Measurements from ENCODE around the gene CNN1. TPM values are rescaled to one million over a fixed set of nuclear protein-coding genes. Genes with fewer than 3 reads are reported as not detected.
"Not testable (repeated sequence)": the region's sequence is repeated elsewhere in the genome, so short reads cannot be mapped to it uniquely, and the experiment has no call there.

The CNN1 gene
- total RNA-seq, 4 donors from 2014 or later = 19.9 to 31.6 (median 24.2) TPM

DNA sequence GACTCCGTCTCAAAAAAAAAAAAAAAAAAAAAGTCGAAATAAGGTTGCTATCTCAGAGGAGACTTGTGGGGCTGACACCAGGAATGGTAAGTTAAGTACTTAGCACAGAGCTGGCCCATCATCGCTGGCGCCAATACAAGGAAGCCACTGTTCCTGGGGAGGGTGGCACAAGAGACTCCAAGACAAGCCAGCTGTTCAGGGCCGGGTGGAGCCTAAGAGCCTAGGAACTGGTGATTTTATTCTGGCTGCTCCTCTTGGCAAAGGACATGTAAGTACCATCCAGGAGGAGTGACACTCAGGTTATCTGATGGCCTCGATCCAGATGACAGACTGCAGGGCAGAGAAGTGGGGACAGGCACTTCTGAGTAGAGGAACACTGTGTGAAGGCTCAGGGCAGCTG is 16.6 kb downstream of the CNN1 start:
- Histone ChIP-seq H3K36me3 (peaks cover 39% of the 10 kb centered on the region), H3K4me3 (no peak overlapping the region), H3K27me3 (no peaks in the 10 kb centered on the region), H3K4me1 (peaks cover 25% of the 10 kb centered on the region), H3K27ac (no peak overlapping the region), H3K9me3 (no peaks in the 10 kb centered on the region)
- 85% methylated on average over 6 of the region's 6 CpGs for WGBS
- no peak for DNase-seq (ENCODE audit: low spot score in 2 of 2)
- no peak for TF ChIP-seq POLR2A (IDR thresholded peaks at IDR 0.05)
- no peak for TF ChIP-seq POLR2AphosphoS5 (IDR thresholded peaks at IDR 0.05)

DNA sequence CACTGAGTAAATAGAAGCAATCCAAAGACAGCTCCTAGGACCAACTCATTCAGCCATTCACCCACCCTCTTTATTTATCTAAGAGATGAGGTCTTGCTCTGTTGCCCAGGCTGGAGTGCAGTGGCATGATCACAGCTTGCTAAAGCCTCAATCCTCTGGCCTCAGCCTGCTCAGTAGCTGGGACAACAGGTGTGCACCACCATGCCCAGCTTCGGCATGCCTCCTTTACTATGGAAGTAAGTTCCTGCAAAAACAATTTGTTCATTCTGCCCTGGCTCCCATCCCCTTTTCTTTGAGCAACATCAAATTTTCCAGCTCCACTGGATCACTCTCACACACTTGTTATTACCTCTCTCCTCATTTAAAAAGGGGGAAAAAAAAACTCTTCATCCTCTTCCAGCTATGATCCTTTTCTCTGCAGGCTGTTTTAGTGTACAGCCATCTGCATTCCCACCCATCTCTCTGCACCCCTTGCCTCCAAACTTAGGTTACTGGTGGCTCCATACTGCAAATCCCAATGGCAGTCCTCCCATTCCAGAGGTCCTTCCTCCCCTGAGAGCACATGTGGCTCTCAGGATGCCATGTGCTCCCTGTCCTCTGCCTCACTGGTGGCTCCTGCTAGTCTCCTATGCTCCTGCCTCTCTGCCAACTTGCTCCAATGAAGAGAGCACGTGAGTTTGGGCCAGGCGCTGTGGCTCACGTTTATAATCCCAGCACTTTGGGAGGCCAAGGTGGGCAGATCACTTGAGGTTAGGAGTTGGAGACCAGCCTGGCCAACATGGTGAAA is 18.2 kb downstream of the CNN1 start:
- peaks cover 37% of the 10 kb centered on the region for H3K36me3 ChIP-seq
- DNase-seq (ENCODE audit: low spot score in 2 of 2) = no peak
- H3K27ac ChIP-seq = no peak overlapping the region
- no peaks in the 10 kb centered on the region for H3K9me3 ChIP-seq
- no peaks in the 10 kb centered on the region for H3K27me3 ChIP-seq
- WGBS = 81% methylated on average over 4 of the region's 4 CpGs
- H3K4me3 ChIP-seq = no peak overlapping the region
- peaks cover 28% of the 10 kb centered on the region for H3K4me1 ChIP-seq
- no peak for TF ChIP-seq POLR2AphosphoS5 (IDR thresholded peaks at IDR 0.05)
- TF ChIP-seq EP300 (IDR thresholded peaks at IDR 0.05) = no peak
- no peak for TF ChIP-seq POLR2A (IDR thresholded peaks at IDR 0.05)
- TF ChIP-seq, protein P1, sequence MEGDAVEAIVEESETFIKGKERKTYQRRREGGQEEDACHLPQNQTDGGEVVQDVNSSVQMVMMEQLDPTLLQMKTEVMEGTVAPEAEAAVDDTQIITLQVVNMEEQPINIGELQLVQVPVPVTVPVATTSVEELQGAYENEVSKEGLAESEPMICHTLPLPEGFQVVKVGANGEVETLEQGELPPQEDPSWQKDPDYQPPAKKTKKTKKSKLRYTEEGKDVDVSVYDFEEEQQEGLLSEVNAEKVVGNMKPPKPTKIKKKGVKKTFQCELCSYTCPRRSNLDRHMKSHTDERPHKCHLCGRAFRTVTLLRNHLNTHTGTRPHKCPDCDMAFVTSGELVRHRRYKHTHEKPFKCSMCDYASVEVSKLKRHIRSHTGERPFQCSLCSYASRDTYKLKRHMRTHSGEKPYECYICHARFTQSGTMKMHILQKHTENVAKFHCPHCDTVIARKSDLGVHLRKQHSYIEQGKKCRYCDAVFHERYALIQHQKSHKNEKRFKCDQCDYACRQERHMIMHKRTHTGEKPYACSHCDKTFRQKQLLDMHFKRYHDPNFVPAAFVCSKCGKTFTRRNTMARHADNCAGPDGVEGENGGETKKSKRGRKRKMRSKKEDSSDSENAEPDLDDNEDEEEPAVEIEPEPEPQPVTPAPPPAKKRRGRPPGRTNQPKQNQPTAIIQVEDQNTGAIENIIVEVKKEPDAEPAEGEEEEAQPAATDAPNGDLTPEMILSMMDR (IDR thresholded peaks at IDR 0.05) = no peak

DNA sequence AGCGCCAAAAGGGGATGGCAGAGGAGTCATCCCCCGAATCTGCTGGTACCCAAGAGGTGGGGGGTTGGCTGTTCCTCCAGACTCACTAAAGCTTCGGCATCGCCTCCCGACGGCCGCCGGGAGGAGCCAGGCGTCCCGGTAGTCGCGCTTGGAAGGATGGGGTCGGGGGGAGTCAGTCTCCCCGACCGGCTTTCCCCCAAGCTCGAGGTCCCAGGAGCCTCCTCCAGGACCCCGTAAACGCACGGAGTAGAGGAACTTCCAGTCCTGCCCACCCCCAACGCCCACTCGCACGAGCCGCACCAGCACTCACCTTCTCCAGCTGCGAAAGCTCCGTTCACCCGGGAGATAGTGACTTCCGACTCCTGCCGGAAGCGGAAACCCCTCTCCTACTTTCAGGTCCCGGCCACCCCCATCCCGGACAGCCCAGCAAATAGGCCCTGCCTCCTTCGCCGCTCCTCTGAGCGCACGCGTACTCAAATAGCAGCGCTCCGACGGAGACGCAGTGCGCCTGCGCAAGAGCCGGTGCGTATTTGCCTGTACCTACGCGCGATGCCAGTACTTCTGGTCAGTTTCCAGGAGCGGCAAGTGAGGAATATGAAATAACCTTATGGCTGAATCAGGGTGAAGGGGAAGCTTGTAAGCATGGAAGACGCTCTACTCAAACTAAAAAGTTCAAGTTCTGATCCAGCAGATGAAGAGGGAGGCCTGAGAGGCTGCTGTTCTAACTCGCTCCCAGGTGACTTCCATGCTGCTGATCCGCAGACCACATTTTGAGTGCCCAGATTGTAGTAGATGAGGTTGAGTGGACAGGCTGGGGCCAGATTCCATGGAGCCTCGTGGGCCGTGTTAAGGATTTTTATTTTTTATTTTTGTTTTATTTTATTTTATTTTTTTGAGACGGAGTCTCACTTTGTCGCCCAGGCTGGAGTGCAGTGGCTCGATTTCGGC is 20.5 kb downstream of the CNN1 start, which contains the start of gene ELOF1:
TSS of gene ELOF1 (minus strand) at position 350 of the 948 bp plus-strand sequence. CDS start 4,883 bp downstream, outside the sequence.
- Histone ChIP-seq H3K36me3 (peaks cover 14% of the 10 kb centered on the region), H3K27ac (peak within 1 kb of the TSS; percentile 55), H3K4me3 (peak within 1 kb of the TSS; percentile 83), H3K27me3 (no peaks in the 10 kb centered on the region), H3K9me3 (no peaks in the 10 kb centered on the region), H3K4me1 (peaks cover 28% of the 10 kb centered on the region)
- DNase-seq (ENCODE audit: low spot score in 2 of 2) = peak; percentile 98
- 3% methylated on average over 40 of the region's 57 CpGs for WGBS
- TF ChIP-seq POLR2AphosphoS5 (IDR thresholded peaks at IDR 0.05) (peak in 1 of 3 donors; percentile 61), POLR2A (IDR thresholded peaks at IDR 0.05) (peak in 1 of 2 donors; percentile 28), EP300 (IDR thresholded peaks at IDR 0.05) (no peak)
- TF ChIP-seq, protein P1 (IDR thresholded peaks at IDR 0.05) = peak in 1 of 2 donors; percentile 15

DNA sequence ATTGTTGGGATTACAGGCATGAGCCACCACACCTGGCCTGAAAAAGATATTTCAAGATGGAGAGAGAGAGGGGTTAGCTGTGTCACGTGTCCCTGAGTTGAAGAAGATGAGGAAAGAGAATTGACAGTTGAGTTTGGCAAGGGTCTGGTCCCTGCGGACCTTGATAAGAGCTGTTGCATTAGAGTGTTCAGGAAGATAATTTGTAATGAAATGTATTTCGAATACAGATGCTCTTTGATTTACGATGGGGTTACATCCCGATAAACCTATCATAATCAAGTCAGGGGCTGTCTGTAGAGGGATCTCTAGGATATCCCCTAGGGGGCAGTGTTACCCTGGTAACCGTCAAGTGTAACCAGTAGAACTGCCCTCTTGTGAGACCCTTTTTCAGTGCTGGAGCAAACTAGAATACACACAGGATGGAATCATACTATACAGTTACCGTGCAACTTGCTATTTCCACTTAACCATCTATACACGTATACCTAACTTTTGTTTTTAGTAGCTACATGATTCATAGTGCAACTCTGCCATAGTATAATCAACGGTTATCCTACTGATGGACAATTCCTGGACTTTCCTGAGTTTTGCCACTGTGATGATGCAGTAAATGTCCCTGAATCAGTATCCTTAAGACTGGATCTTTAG is 21.9 kb downstream of the CNN1 start:
- no peak for DNase-seq (ENCODE audit: low spot score in 2 of 2)
- no peak for TF ChIP-seq POLR2AphosphoS5 (IDR thresholded peaks at IDR 0.05)
- TF ChIP-seq, protein P1 (IDR thresholded peaks at IDR 0.05) = peak; percentile 28 to 46
- TF ChIP-seq POLR2A (IDR thresholded peaks at IDR 0.05) = no peak
- no peak for TF ChIP-seq EP300 (IDR thresholded peaks at IDR 0.05)
- Histone ChIP-seq H3K4me1 (peaks cover 28% of the 10 kb centered on the region), H3K27ac (no peak overlapping the region), H3K27me3 (no peaks in the 10 kb centered on the region), H3K36me3 (peaks cover 6% of the 10 kb centered on the region), H3K4me3 (peak overlapping the region; percentile 83), H3K9me3 (no peaks in the 10 kb centered on the region)
- WGBS = 16% methylated on average over 9 of the region's 9 CpGs

DNA sequence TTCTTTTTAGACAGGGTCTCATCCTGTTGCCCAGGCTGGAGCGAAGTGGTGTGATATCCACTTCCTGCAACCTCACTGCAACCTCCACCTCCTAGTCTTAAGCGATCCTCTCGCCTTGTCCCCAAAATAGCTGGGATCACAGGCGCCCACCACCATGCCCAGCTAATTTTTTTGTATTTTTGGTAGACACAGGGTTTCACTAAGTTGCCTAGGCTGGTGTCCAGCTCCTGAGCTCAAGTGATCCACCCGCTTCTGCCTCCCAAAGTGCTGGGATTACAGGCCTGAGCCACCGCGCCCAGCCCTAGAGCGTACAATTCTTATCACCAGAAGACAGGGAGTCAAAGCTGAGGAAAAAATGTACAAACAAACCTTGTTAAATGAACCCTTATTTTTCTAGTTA is 24.9 kb downstream of the CNN1 start:
- H3K9me3 ChIP-seq = no peaks in the 10 kb centered on the region
- no peaks in the 10 kb centered on the region for H3K27me3 ChIP-seq
- no peak for DNase-seq (ENCODE audit: low spot score in 2 of 2)
- no peak overlapping the region for H3K4me3 ChIP-seq
- H3K4me1 ChIP-seq = peaks cover 13% of the 10 kb centered on the region
- no peaks in the 10 kb centered on the region for H3K36me3 ChIP-seq
- 86% methylated on average over 8 of the region's 8 CpGs for WGBS
- H3K27ac ChIP-seq = no peak overlapping the region
- TF ChIP-seq, protein P1 (IDR thresholded peaks at IDR 0.05) = no peak
- TF ChIP-seq POLR2AphosphoS5 (IDR thresholded peaks at IDR 0.05) (no peak), EP300 (IDR thresholded peaks at IDR 0.05) (no peak), POLR2A (IDR thresholded peaks at IDR 0.05) (no peak)

DNA sequence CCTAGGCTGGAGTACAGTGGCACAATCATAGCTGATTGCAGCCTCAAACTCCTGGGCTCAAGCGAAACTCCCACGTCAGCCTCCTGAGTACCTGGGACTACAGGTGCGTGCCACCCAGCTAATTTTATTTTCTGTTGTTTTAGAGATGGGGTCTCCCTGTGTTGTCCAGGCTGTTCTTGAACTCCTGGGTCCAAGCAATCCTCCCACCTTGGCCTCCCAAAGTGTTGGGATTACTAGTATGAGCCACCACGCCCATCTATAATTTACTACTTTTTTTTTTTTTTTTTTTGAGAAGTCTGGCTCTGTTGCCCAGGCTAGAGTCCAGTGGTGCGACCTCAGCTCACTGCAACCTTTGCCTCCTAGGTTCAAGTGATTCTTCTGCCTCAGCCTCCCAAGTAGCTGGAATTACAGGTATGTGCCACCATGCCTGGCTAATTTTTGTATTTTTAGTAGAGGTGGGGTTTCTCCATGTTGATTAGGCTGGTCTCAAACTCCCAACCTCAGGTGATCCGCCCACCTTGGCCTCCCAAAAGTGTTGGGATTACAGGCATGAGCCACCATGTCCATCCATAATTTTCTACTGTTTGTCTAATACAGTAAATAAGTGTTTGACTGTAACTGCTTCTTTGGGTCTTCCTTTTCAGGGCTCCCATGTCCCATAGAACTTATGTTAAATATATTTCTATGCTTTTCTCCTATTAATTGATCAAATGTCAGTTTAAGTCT is 25.6 kb downstream of the CNN1 start:
- H3K4me1 ChIP-seq = peaks cover 11% of the 10 kb centered on the region
- not testable (repeated sequence) for H3K27ac ChIP-seq; H3K36me3 ChIP-seq; DNase-seq (ENCODE audit: low spot score in 2 of 2); H3K4me3 ChIP-seq; H3K27me3 ChIP-seq; H3K9me3 ChIP-seq
- 81% methylated on average over 6 of the region's 6 CpGs for WGBS

DNA sequence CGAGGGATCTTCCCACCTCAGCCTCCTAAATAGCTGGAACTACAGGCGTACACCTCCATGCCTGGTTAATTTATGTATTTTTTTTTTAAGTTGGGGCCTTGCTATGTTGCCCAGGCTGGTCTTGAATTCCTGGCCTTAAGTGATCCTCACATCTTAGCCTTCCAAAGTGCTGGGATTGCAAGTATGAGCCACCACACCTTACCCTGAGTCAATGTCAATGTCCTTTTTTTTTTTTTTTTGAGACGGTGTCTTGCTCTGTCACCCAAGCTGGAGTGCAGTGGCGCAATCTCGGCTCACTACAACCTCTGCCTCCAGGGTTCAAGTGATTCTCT is 27.0 kb downstream of the CNN1 start:
- not testable (repeated sequence) for H3K27me3 ChIP-seq; H3K9me3 ChIP-seq; DNase-seq (ENCODE audit: low spot score in 2 of 2); H3K4me3 ChIP-seq; H3K27ac ChIP-seq; H3K4me1 ChIP-seq; H3K36me3 ChIP-seq
- WGBS = 82% methylated on average over 5 of the region's 5 CpGs
